Neural crest cell (in vitro differentiated cells): ENCODE results near the gene UBASH3B. TPM values are rescaled to one million over a fixed set of nuclear protein-coding genes. Genes with fewer than 3 reads are reported as not detected.

ENCODE experiments used
- DNase-seq: peaks from one replicate; pipeline ENCODE4 v3.0.0; 2021; ENCODE audit warnings: low read depth, mixed read lengths, low spot score
- H3K27ac Mint-ChIP-seq: one replicate; pipeline ENCODE4 v1.8.0; 2021; ENCODE audit warnings: mild to moderate bottlenecking, mixed read lengths; ENCODE audit not compliant: unreplicated experiment
- H3K27me3 Mint-ChIP-seq: 2 replicates; pipeline ENCODE4 v1.8.0; 2021; ENCODE audit warnings: low read depth, mild to moderate bottlenecking, mixed read lengths
- H3K36me3 Mint-ChIP-seq: 2 replicates; pipeline ENCODE4 v1.8.0; 2021; ENCODE audit warnings: low read depth, mild to moderate bottlenecking, mixed read lengths
- H3K4me1 Mint-ChIP-seq: 2 replicates; pipeline ENCODE4 v1.8.0; 2021; ENCODE audit warnings: mixed read lengths
- H3K4me3 Mint-ChIP-seq: one replicate; pipeline ENCODE4 v1.8.0; 2021; ENCODE audit warnings: mild to moderate bottlenecking, mixed read lengths
- H3K9me3 Mint-ChIP-seq: 2 replicates; pipeline ENCODE4 v1.8.0; 2021; ENCODE audit warnings: mixed read lengths
- total RNA-seq: library from RNA; stranded (reverse); gene quantifications from 2 replicates; pipeline ENCODE4 v1.2.1, GENCODE V29; 2021
- TF ChIP-seq, protein P1 (sequence below): fragments of 200-600 bp; sonication (generic); conservative IDR thresholded peaks from 2 replicates; pipeline ENCODE4 v1.5.0; 2021; ENCODE audit warnings: antibody characterized with exemption, mild to moderate bottlenecking

The UBASH3B gene
- total RNA-seq, 1 donor from 2014 or later, result 6.8 TPM

DNA sequence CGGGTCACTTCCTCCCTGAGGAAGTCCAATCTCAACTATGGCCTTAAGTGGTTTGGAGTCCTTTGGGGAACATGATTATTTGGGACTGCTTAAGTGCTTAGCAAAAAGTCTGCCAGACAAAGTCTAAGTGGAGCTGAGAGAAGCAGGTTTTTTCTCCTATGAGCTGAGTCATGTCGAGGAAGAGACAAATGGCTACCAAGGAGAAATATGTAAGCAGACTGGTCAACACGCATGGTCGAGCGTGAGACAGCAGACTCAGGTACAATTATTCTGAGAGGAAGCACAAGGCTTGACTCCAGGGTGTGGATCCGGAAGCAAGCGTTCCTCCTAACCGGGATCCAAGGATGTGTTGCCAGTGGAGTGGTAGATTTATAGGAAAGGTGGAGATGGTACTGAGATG is 30.6 kb downstream of the UBASH3B start:
- no peak overlapping the region for H3K4me3 Mint-ChIP-seq

GRCh38 chr11:122690384-122690783 is 34.9 kb downstream of the UBASH3B start:
- H3K4me3 Mint-ChIP-seq, result no peak overlapping the region
- no peaks in the 10 kb centered on the region for H3K27me3 Mint-ChIP-seq
- peaks cover 23% of the 10 kb centered on the region for H3K4me1 Mint-ChIP-seq
- TF ChIP-seq, protein P1, sequence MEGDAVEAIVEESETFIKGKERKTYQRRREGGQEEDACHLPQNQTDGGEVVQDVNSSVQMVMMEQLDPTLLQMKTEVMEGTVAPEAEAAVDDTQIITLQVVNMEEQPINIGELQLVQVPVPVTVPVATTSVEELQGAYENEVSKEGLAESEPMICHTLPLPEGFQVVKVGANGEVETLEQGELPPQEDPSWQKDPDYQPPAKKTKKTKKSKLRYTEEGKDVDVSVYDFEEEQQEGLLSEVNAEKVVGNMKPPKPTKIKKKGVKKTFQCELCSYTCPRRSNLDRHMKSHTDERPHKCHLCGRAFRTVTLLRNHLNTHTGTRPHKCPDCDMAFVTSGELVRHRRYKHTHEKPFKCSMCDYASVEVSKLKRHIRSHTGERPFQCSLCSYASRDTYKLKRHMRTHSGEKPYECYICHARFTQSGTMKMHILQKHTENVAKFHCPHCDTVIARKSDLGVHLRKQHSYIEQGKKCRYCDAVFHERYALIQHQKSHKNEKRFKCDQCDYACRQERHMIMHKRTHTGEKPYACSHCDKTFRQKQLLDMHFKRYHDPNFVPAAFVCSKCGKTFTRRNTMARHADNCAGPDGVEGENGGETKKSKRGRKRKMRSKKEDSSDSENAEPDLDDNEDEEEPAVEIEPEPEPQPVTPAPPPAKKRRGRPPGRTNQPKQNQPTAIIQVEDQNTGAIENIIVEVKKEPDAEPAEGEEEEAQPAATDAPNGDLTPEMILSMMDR, result no peak
- H3K9me3 Mint-ChIP-seq, result no peaks in the 10 kb centered on the region
- H3K36me3 Mint-ChIP-seq, result no peaks in the 10 kb centered on the region
- DNase-seq, result no peak
- no peak overlapping the region for H3K27ac Mint-ChIP-seq

More for the DNA sequence above, 30.6 kb downstream of the UBASH3B start:
- TF ChIP-seq, protein P1, result no peak
- no peaks in the 10 kb centered on the region for H3K36me3 Mint-ChIP-seq
- DNase-seq, result no peak
- H3K27me3 Mint-ChIP-seq, result no peaks in the 10 kb centered on the region
- no peak overlapping the region for H3K27ac Mint-ChIP-seq
- no peaks in the 10 kb centered on the region for H3K9me3 Mint-ChIP-seq
- H3K4me1 Mint-ChIP-seq, result peaks cover 10% of the 10 kb centered on the region

- Mint-ChIP-seq H3K4me1 (peaks cover 23% of the 10 kb centered on the region), H3K27me3 (no peaks in the 10 kb centered on the region), H3K4me3 (no peak overlapping the region), H3K36me3 (no peaks in the 10 kb centered on the region), H3K9me3 (no peaks in the 10 kb centered on the region), H3K27ac (peak overlapping the region; percentile 36)
- TF ChIP-seq, protein P1, result no peak
- no peak for DNase-seq
Observed at GRCh38 chr11:122690801-122691548, 35.5 kb downstream of the UBASH3B start.

GRCh38 chr11:122691549-122692150 is 36.1 kb downstream of the UBASH3B start:
- H3K36me3 Mint-ChIP-seq, result no peaks in the 10 kb centered on the region
- TF ChIP-seq, protein P1, result no peak
- H3K27me3 Mint-ChIP-seq, result no peaks in the 10 kb centered on the region
- peak overlapping the region; percentile 43 for H3K27ac Mint-ChIP-seq
- H3K4me1 Mint-ChIP-seq, result peaks cover 23% of the 10 kb centered on the region
- H3K4me3 Mint-ChIP-seq, result no peak overlapping the region
- no peaks in the 10 kb centered on the region for H3K9me3 Mint-ChIP-seq
- no peak for DNase-seq

DNA sequence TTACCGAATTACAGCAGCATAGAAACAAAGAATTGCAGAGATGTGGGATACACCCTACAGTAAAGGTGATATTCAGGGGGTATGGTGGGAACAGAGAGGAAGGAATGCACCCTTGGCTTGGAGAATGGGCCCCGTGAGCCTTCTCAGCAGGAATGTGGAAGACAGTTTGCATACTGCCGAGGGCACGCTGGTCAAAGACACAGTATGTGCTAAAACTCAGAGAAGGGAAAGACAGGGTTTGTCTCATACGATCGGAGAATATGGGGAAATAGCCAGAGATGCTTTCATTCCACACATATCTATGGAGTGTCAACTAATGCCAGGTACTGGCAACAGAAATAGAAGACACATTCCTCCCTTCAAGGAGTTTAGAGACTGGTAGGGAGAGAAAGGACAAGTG is 36.9 kb downstream of the UBASH3B start:
- DNase-seq, result no peak
- Mint-ChIP-seq H3K27me3 (no peaks in the 10 kb centered on the region), H3K4me3 (no peak overlapping the region), H3K4me1 (peaks cover 23% of the 10 kb centered on the region), H3K9me3 (no peaks in the 10 kb centered on the region), H3K36me3 (no peaks in the 10 kb centered on the region), H3K27ac (no peak overlapping the region)
- TF ChIP-seq, protein P1, result no peak
